Upper lobe of left lung (tissue), 4 donors: ENCODE results near the gene FCER1G.

ENCODE experiments used
- CTCF ChIP-seq, 6 experiments: fragments of 450-650 bp in 4 of 6; fragments of 200-600 bp in 2 of 6; sonication (generic) in 2 of 6; IDR thresholded peaks; one replicate each; pipeline ENCODE4 v1.5.1; 2016 to 2019; ENCODE audit warnings: antibody characterized with exemption in 6 of 6
- POLR2A ChIP-seq, 4 donors: fragments of 450-650 bp; IDR thresholded peaks; one replicate each; pipeline ENCODE4 v1.5.1; 2016 to 2017; ENCODE audit warnings: antibody characterized with exemption in 4 of 4, mild to moderate bottlenecking in 2 of 4

GRCh38 chr1:161230762-161231161 is 15.7 kb downstream of the FCER1G start:
- TF ChIP-seq CTCF (IDR thresholded peaks at IDR 0.05) (no peak), POLR2A (IDR thresholded peaks at IDR 0.05) (no peak)
